Measurements from ENCODE around the gene VSIG4. TPM values are rescaled to one million over a fixed set of nuclear protein-coding genes. Genes with fewer than 3 reads are reported as not detected.
"Not testable (repeated sequence)": the region's sequence is repeated elsewhere in the genome, so short reads cannot be mapped to it uniquely, and the experiment has no call there.

VSIG4 gene
- total and polyA plus RNA-seq, 2 donors: 2.1 to 23.3 TPM

- not testable (repeated sequence) for H3K27me3 ChIP-seq (ENCODE audit: control insufficient read depth in 2 of 2, insufficient read depth in 1 of 2, low read length in 1 of 2); DNase-seq (ENCODE audit: low read depth in 6 of 9, low spot score in 9 of 9)
These were observed 62.7 kb downstream of the VSIG4 start for GRCh38 chrX:65977161-65977560.

GRCh38 chrX:65976161-65976560 lies 63.7 kb downstream of the VSIG4 start:
- Histone ChIP-seq H3K4me1 (ENCODE audit: control insufficient read depth in 2 of 2, insufficient read depth in 2 of 2, low read length in 2 of 2) (no peaks in the 10 kb centered on the region), H3K27me3 (ENCODE audit: control insufficient read depth in 2 of 2, insufficient read depth in 1 of 2, low read length in 1 of 2) (no peaks in the 10 kb centered on the region), H3K36me3 (ENCODE audit: control insufficient read depth in 2 of 2, insufficient read depth in 2 of 2, low read length in 1 of 2) (no peaks in the 10 kb centered on the region), H3K27ac (ENCODE audit: low read depth in 1 of 2, low read length in 1 of 2) (no peak overlapping the region), H3K9me3 (ENCODE audit: control insufficient read depth in 2 of 2, insufficient read depth in 1 of 2, low read length in 1 of 2) (no peaks in the 10 kb centered on the region), H3K4me3 (ENCODE audit: low read length in 2 of 2) (no peak overlapping the region)
- DNase-seq (ENCODE audit: low read depth in 6 of 9, low spot score in 9 of 9): no peak

More at GRCh38 chrX:65977161-65977560, 62.7 kb downstream of the VSIG4 start:
- H3K4me1 ChIP-seq (ENCODE audit: control insufficient read depth in 2 of 2, insufficient read depth in 2 of 2, low read length in 2 of 2); H3K4me3 ChIP-seq (ENCODE audit: low read length in 2 of 2); H3K9me3 ChIP-seq (ENCODE audit: control insufficient read depth in 2 of 2, insufficient read depth in 1 of 2, low read length in 1 of 2); H3K36me3 ChIP-seq (ENCODE audit: control insufficient read depth in 2 of 2, insufficient read depth in 2 of 2, low read length in 1 of 2); H3K27ac ChIP-seq (ENCODE audit: low read depth in 1 of 2, low read length in 1 of 2): not testable (repeated sequence)
- WGBS: 94% methylated on average over 1 of the region's 1 CpG

GRCh38 chrX:65975161-65975751 lies 64.6 kb downstream of the VSIG4 start:
- not testable (repeated sequence) for DNase-seq (ENCODE audit: low read depth in 6 of 9, low spot score in 9 of 9); H3K27me3 ChIP-seq (ENCODE audit: control insufficient read depth in 2 of 2, insufficient read depth in 1 of 2, low read length in 1 of 2)

More at GRCh38 chrX:65975161-65975751, 64.6 kb downstream of the VSIG4 start:
- H3K4me1 ChIP-seq (ENCODE audit: control insufficient read depth in 2 of 2, insufficient read depth in 2 of 2, low read length in 2 of 2); H3K27ac ChIP-seq (ENCODE audit: low read depth in 1 of 2, low read length in 1 of 2); H3K36me3 ChIP-seq (ENCODE audit: control insufficient read depth in 2 of 2, insufficient read depth in 2 of 2, low read length in 1 of 2); H3K4me3 ChIP-seq (ENCODE audit: low read length in 2 of 2); H3K9me3 ChIP-seq (ENCODE audit: control insufficient read depth in 2 of 2, insufficient read depth in 1 of 2, low read length in 1 of 2): not testable (repeated sequence)
- 97% methylated on average over 38 of the region's 38 CpGs for WGBS

Other genes with a start within 250 kb of the VSIG4 start
- 2.4 TPM for gene HEPH, start 124.2 kb upstream of the VSIG4 start, total RNA-seq
- 1.2 TPM for gene HEPH, start 124.2 kb upstream of the VSIG4 start, polyA plus RNA-seq

Measured in thymus (tissue), 11 donors.